ENCODE measurements around the gene FAM163B. TPM values are rescaled to one million over a fixed set of nuclear protein-coding genes. Genes with fewer than 3 reads are reported as not detected.

Gene FAM163B
- total and polyA plus RNA-seq, 2 of the 8 experiments (the other 6 are each of a cell fraction or from before 2014, with no cell fraction given) = 0.63 to 1.0 TPM

- TF ChIP-seq ZNF274 (IDR thresholded peaks at IDR 0.05; ENCODE audit: borderline replicate concordance, extremely low read depth, low read length) (no peak), SP4 (IDR thresholded peaks at IDR 0.05; ENCODE audit: low read length) (no peak), GTF2F1 (IDR thresholded peaks at IDR 0.05; ENCODE audit: borderline replicate concordance, low read depth, low read length) (no peak)
- no peaks in the 10 kb centered on the region for H3K79me2 ChIP-seq (ENCODE audit: control insufficient read depth in 1 of 2, insufficient read depth in 2 of 2, low read length in 2 of 2)
- peak overlapping the region; percentile 65; the same call in 1 of the 2 replicates for H2BK15ac ChIP-seq (ENCODE audit: low read length)
- peak overlapping the region in 1 of 2 experiments; percentile 7; a peak in 2 of 4 replicates for H3K4me2 ChIP-seq (ENCODE audit: insufficient read depth in 1 of 2, low read depth in 2 of 2, low read length in 2 of 2)
- no peak overlapping the region for H4K91ac ChIP-seq (replicated peaks; ENCODE audit: insufficient read length, low read length)
- H3K9ac ChIP-seq (replicated peaks in 1 of 4; ENCODE audit: extremely low read depth in 1 of 4, low read depth in 3 of 4, low read length in 3 of 4) = no peak overlapping the region
- H3K4ac ChIP-seq (replicated peaks; ENCODE audit: insufficient read length, low read depth, low read length) = no peak overlapping the region
- DNase-seq (ENCODE audit: low read depth in 1 of 2, low spot score in 2 of 2) = no peak
- WGBS, 2 experiments (ENCODE audit: extremely low coverage in 1 of 2, insufficient coverage in 1 of 2, insufficient read length in 1 of 2, insufficient replicate concordance in 2 of 2, low coverage in 1 of 2, low lambda C conversion rate in 2 of 2, missing lambda C conversion rate in 1 of 2) = 70% methylated on average over 11 of the region's 11 CpGs; no CpG with 5 or more reads in 1 of the 2 experiments
- no peak overlapping the region for H2BK120ac ChIP-seq (replicated peaks; ENCODE audit: low read depth, low read length)
- H3K36me3 ChIP-seq (ENCODE audit: control insufficient read depth in 2 of 4, insufficient read depth in 4 of 4, low read length in 3 of 4) = no peaks in the 10 kb centered on the region
- no peak for FAIRE-seq
- H2BK12ac ChIP-seq (ENCODE audit: low read depth, low read length) = peak overlapping the region; percentile 81; the same call in 1 of the 2 replicates
- H2AFZ ChIP-seq (ENCODE audit: low read length) = no peak overlapping the region
- H3K27me3 ChIP-seq (replicated peaks in 1 of 4; ENCODE audit: control insufficient read depth in 3 of 4, extremely low read depth in 1 of 4, insufficient read depth in 3 of 4, low read length in 3 of 4) = peaks cover 0 to 13% (median 9%) of the 10 kb centered on the region in 4 experiments; a peak in 6 of 7 replicates
- ChIA-PET CTCF (ENCODE audit: partially characterized antibody) (interaction anchor here (0.8 to 3.9 kb wide), 21 partner anchors 10 to 290 kb away, joined by 3 to 16 read pairs (median 4); no protein-coding TSS in a partner anchor), POLR2A (ENCODE audit: partially characterized antibody) (interaction anchor here (3.0 kb wide), 1 partner anchor 11 kb away, joined by 11 read pairs; no protein-coding TSS in a partner anchor)
- no peaks in the 10 kb centered on the region for H3K79me1 ChIP-seq (ENCODE audit: low read depth, low read length)
- peak overlapping the region; percentile 9 for H3K18ac ChIP-seq (ENCODE audit: extremely low read depth, low read length)
- H3K14ac ChIP-seq (ENCODE audit: insufficient read length) = no peak overlapping the region
- H2BK5ac ChIP-seq (ENCODE audit: low read depth, low read length) = peak overlapping the region; percentile 75; the same call in 1 of the 2 replicates
- H2BK20ac ChIP-seq (ENCODE audit: low read length) = peak overlapping the region; percentile 61; the same call in 1 of the 2 replicates
- no peaks in the 10 kb centered on the region for H4K20me1 ChIP-seq (replicated peaks in 1 of 2; ENCODE audit: control insufficient read depth in 1 of 2, insufficient read depth in 2 of 2, low read length in 2 of 2)
- no peak overlapping the region for H3K56ac ChIP-seq (replicated peaks; ENCODE audit: insufficient read length, low read depth, low read length)
- no peak overlapping the region for H4K5ac ChIP-seq (ENCODE audit: insufficient read length, low read depth, low read length)
- no peak overlapping the region for H3K4me3 ChIP-seq (ENCODE audit: extremely low read depth in 1 of 4, insufficient read depth in 2 of 4, low read depth in 3 of 4, low read length in 4 of 4)
- H4K8ac ChIP-seq (ENCODE audit: extremely low read depth, insufficient read depth, low read length) = no peak overlapping the region
- 0 out of 2 replicates have a peak overlapping the region, but pooled peaks have one; percentile 26 for H2AK5ac ChIP-seq (ENCODE audit: low read depth, low read length)
- H3K27ac ChIP-seq (ENCODE audit: low read depth, low read length) = no peak overlapping the region
- peaks cover 4 to 42% (median 34%) of the 10 kb centered on the region in 4 experiments for H3K4me1 ChIP-seq (replicated peaks in 1 of 4; ENCODE audit: control insufficient read depth in 3 of 4, insufficient read depth in 4 of 4, low read length in 3 of 4)
- no peaks in the 10 kb centered on the region for H3K9me3 ChIP-seq (ENCODE audit: insufficient read depth in 2 of 2, low read depth in 1 of 2, low read length in 1 of 2)
- H3K23me2 ChIP-seq (ENCODE audit: low read depth, low read length) = no peaks in the 10 kb centered on the region; the same call in 1 of the 2 replicates
- H3K23ac ChIP-seq (ENCODE audit: insufficient read length) = no peak overlapping the region
Observed at GRCh38 chr9:133528876-133529241, 80.3 kb downstream of the FAM163B start.

Measured in H1 (cell line).